GM18907 (cell line): ENCODE results near the gene ZNF747.

Experiments used
- ATAC-seq: cut with Tn5 transposase; IDR thresholded peaks from one replicate; pipeline ENCODE4 v1.9.1; 2021; ENCODE audit warnings: mild to moderate bottlenecking, moderate library complexity; ENCODE audit not compliant: unreplicated experiment

The ZNF747 gene

GRCh38 chr16:30534368-30535105 is at the start of gene ZNF747:
TSS of gene ZNF747 (minus strand) at chr16:30534858. CDS start at chr16:30534679, 179 bp downstream.
- ATAC-seq = peak; percentile 66

- no peak for ATAC-seq
Measured at GRCh38 chr16:30582611-30583340, 48.1 kb upstream of the ZNF747 start.

GRCh38 chr16:30581457-30581856 is 46.8 kb upstream of the ZNF747 start:
- ATAC-seq = no peak

- ATAC-seq = no peak
Measured at GRCh38 chr16:30574678-30575077, 40.0 kb upstream of the ZNF747 start.

GRCh38 chr16:30571445-30572322 is 37.0 kb upstream of the ZNF747 start, which contains the start of gene ZNF688:
TSS of gene ZNF688 (minus strand) at chr16:30571714. CDS start at chr16:30571629, 85 bp downstream.
- peak; percentile 76 for ATAC-seq

GRCh38 chr16:30570636-30571444 is 36.2 kb upstream of the ZNF747 start:
- ATAC-seq = no peak

GRCh38 chr16:30569746-30570635 is 35.3 kb upstream of the ZNF747 start:
- no peak for ATAC-seq

- ATAC-seq = no peak
Measured at GRCh38 chr16:30569281-30569680, 34.6 kb upstream of the ZNF747 start.

- ATAC-seq = peak; percentile 38
Measured at GRCh38 chr16:30567991-30568638, 33.5 kb upstream of the ZNF747 start.

GRCh38 chr16:30567160-30567990 is 32.7 kb upstream of the ZNF747 start:
- no peak for ATAC-seq

- no peak for ATAC-seq
Measured at GRCh38 chr16:30566531-30566930, 31.9 kb upstream of the ZNF747 start.

- ATAC-seq = no peak
Measured at GRCh38 chr16:30565984-30566383, 31.3 kb upstream of the ZNF747 start.

- no peak for ATAC-seq
Measured at GRCh38 chr16:30565526-30565925, 30.9 kb upstream of the ZNF747 start.

- no peak for ATAC-seq
Measured at GRCh38 chr16:30562021-30562420, 27.4 kb upstream of the ZNF747 start.

- ATAC-seq = no peak
Measured at GRCh38 chr16:30561089-30561816, 26.6 kb upstream of the ZNF747 start.

- no peak for ATAC-seq
Measured at GRCh38 chr16:30559690-30560089, 25.0 kb upstream of the ZNF747 start.

GRCh38 chr16:30558789-30559377 is 24.2 kb upstream of the ZNF747 start:
- no peak for ATAC-seq
